Neuronal stem cell (in vitro differentiated cells): ENCODE results near the gene GALNTL6.

Experiments
- DNase-seq: peaks from one replicate; pipeline ENCODE4 v3.0.0-alpha.2; 2013; ENCODE audit warnings: low spot score
- H2AFZ ChIP-seq: one replicate; pipeline ENCODE4 v1.6.1; 2013; ENCODE audit warnings: mild to moderate bottlenecking, low read length, inconsistent platforms
- H2AK5ac ChIP-seq: 2 replicates; pipeline ENCODE4 v1.6.1; 2013; ENCODE audit warnings: low read depth, mild to moderate bottlenecking, inconsistent platforms, low read length, moderate library complexity, mixed read lengths
- H2BK120ac ChIP-seq: 2 replicates; pipeline ENCODE4 v1.6.1; 2013; ENCODE audit warnings: low read depth, mild to moderate bottlenecking, inconsistent platforms, low read length, moderate library complexity, mixed read lengths
- H2BK12ac ChIP-seq: one replicate; pipeline ENCODE4 v1.6.1; 2013; ENCODE audit warnings: low read length, inconsistent platforms
- H2BK15ac ChIP-seq: 2 replicates; pipeline ENCODE4 v1.6.1; 2013; ENCODE audit warnings: mild to moderate bottlenecking, low read length, inconsistent platforms, mixed read lengths
- H2BK5ac ChIP-seq: one replicate; pipeline ENCODE4 v1.6.1; 2013; ENCODE audit warnings: inconsistent platforms, mild to moderate bottlenecking, low read length, moderate library complexity
- H3K14ac ChIP-seq: one replicate; pipeline ENCODE4 v1.6.1; 2013; ENCODE audit warnings: low read length, inconsistent platforms
- H3K18ac ChIP-seq: 2 replicates; pipeline ENCODE4 v1.6.1; 2013; ENCODE audit warnings: low read length, inconsistent platforms
- H3K23ac ChIP-seq: 2 replicates; pipeline ENCODE4 v1.6.1; 2013; ENCODE audit warnings: low read depth, mild to moderate bottlenecking, mixed read lengths, low read length, inconsistent platforms; ENCODE audit not compliant: poor library complexity
- H3K27ac ChIP-seq: replicated peaks from 3 replicates; pipeline ENCODE4 v1.5.1; 2013; ENCODE audit warnings: low read length, inconsistent platforms
- H3K27me3 ChIP-seq, 3 experiments: 2 replicates each; pipeline ENCODE4 v1.6.1; 2013; ENCODE audit warnings: low read length in 3 of 3, mild to moderate bottlenecking in 2 of 3, inconsistent platforms in 1 of 3, low read depth in 1 of 3, mixed read lengths in 1 of 3, moderate library complexity in 1 of 3; ENCODE audit not compliant: control insufficient read depth in 3 of 3, insufficient read depth in 3 of 3
- H3K36me3 ChIP-seq, 2 donors: replicated peaks in 1 of 2; 2 replicates each; pipeline ENCODE4 v1.6.1; 2013; ENCODE audit warnings: low read length in 2 of 2; ENCODE audit not compliant: control insufficient read depth in 2 of 2, insufficient read depth in 2 of 2
- H3K4ac ChIP-seq: 2 replicates; pipeline ENCODE4 v1.6.1; 2013; ENCODE audit warnings: inconsistent platforms, mild to moderate bottlenecking, low read length, moderate library complexity
- H3K4me1 ChIP-seq, 2 donors: 1 replicate in 1 of 2; 2 replicates in 1 of 2; pipeline ENCODE4 v1.6.1; 2013; ENCODE audit warnings: low read length in 2 of 2, low read depth in 1 of 2; ENCODE audit not compliant: control insufficient read depth in 2 of 2, insufficient read depth in 1 of 2
- H3K4me2 ChIP-seq: one replicate; pipeline ENCODE4 v1.6.1; 2013; ENCODE audit warnings: mild to moderate bottlenecking, low read length, inconsistent platforms; ENCODE audit not compliant: insufficient read depth, poor library complexity, severe bottlenecking
- H3K4me3 ChIP-seq, 2 donors: 2 replicates each; pipeline ENCODE4 v1.5.1; 2013; ENCODE audit warnings: low read length in 2 of 2, mild to moderate bottlenecking in 2 of 2, inconsistent platforms in 1 of 2, moderate library complexity in 1 of 2
- H3K79me1 ChIP-seq: one replicate; pipeline ENCODE4 v1.6.1; 2013; ENCODE audit warnings: low read depth, mild to moderate bottlenecking, inconsistent platforms, low read length, moderate library complexity
- H3K9ac ChIP-seq: one replicate; pipeline ENCODE4 v1.6.1; 2013; ENCODE audit warnings: mild to moderate bottlenecking, low read depth, low read length, inconsistent platforms; ENCODE audit not compliant: poor library complexity
- H3K9me3 ChIP-seq, 2 donors: replicated peaks in 1 of 2; 2 replicates each; pipeline versions ENCODE3 to v1.6.1; 2013; ENCODE audit warnings: low read length in 2 of 2, mild to moderate bottlenecking in 2 of 2, inconsistent platforms in 1 of 2, low read depth in 1 of 2, mixed read lengths in 1 of 2, moderate library complexity in 1 of 2; ENCODE audit not compliant: control insufficient read depth in 2 of 2, insufficient read depth in 1 of 2
- H4K8ac ChIP-seq: one replicate; pipeline ENCODE4 v1.6.1; 2013; ENCODE audit warnings: low read depth, mild to moderate bottlenecking, inconsistent platforms, low read length, moderate library complexity
- H4K91ac ChIP-seq: one replicate; pipeline ENCODE4 v1.6.1; 2013; ENCODE audit warnings: low read length, low read depth, mild to moderate bottlenecking, inconsistent platforms; ENCODE audit not compliant: poor library complexity
- WGBS, 2 donors: extraction: QIAGEN DNeasy Blood & Tissue Kit; methylation state at CpG; one replicate each; pipeline ENCODE4 v1.1.7; 2013; ENCODE audit warnings: missing lambda C conversion rate in 2 of 2, mixed read lengths in 1 of 2; ENCODE audit not compliant: insufficient read length in 2 of 2, insufficient replicate concordance in 1 of 2; ENCODE audit errors: extremely low coverage in 2 of 2; 5-methylcytosine and 5-hydroxymethylcytosine counted together

Gene GALNTL6

GRCh38 chr4:172177382-172177781, 364.2 kb downstream of the GALNTL6 start:
- Histone ChIP-seq H3K27me3 (no peaks in the 10 kb centered on the region), H3K14ac (no peak overlapping the region), H3K27ac (no peak overlapping the region), H2AK5ac (no peak overlapping the region), H3K9ac (no peak overlapping the region), H3K4me3 (no peak overlapping the region), H3K4me1 (no peaks in the 10 kb centered on the region), H3K36me3 (no peaks in the 10 kb centered on the region), H2BK15ac (no peak overlapping the region), H4K91ac (no peak overlapping the region), H3K4ac (no peak overlapping the region), H3K79me1 (no peaks in the 10 kb centered on the region), H3K9me3 (no peaks in the 10 kb centered on the region), H2AFZ (no peak overlapping the region), H2BK120ac (no peak overlapping the region), H4K8ac (no peak overlapping the region), H3K18ac (no peak overlapping the region), H3K4me2 (no peak overlapping the region), H2BK12ac (no peak overlapping the region), H2BK5ac (no peak overlapping the region), H3K23ac (no peak overlapping the region)
- no peak for DNase-seq

- Histone ChIP-seq H3K9me3 (peaks cover 0 to 5% of the 10 kb centered on the region in 2 donors), H3K4me3 (no peak overlapping the region), H3K36me3 (no peaks in the 10 kb centered on the region), H3K18ac (no peak overlapping the region), H3K4me1 (no peaks in the 10 kb centered on the region), H3K4ac (no peak overlapping the region), H3K23ac (no peak overlapping the region), H4K91ac (no peak overlapping the region), H4K8ac (no peak overlapping the region), H3K27ac (no peak overlapping the region), H3K14ac (no peak overlapping the region), H2BK15ac (no peak overlapping the region), H3K9ac (no peak overlapping the region), H3K27me3 (no peaks in the 10 kb centered on the region), H2AFZ (peak overlapping the region; percentile 36), H2BK12ac (no peak overlapping the region), H3K4me2 (no peak overlapping the region), H2AK5ac (no peak overlapping the region), H3K79me1 (no peaks in the 10 kb centered on the region), H2BK120ac (no peak overlapping the region), H2BK5ac (no peak overlapping the region)
- WGBS, 2 donors: no CpG with 5 or more reads among the region's 6 CpGs
- no peak for DNase-seq
Observed at GRCh38 chr4:172188248-172188988, 375.2 kb downstream of the GALNTL6 start.

- Histone ChIP-seq H2AK5ac (no peak overlapping the region), H3K14ac (no peak overlapping the region)
Observed at GRCh38 chr4:172202480-172203076, 389.4 kb downstream of the GALNTL6 start.

DNA sequence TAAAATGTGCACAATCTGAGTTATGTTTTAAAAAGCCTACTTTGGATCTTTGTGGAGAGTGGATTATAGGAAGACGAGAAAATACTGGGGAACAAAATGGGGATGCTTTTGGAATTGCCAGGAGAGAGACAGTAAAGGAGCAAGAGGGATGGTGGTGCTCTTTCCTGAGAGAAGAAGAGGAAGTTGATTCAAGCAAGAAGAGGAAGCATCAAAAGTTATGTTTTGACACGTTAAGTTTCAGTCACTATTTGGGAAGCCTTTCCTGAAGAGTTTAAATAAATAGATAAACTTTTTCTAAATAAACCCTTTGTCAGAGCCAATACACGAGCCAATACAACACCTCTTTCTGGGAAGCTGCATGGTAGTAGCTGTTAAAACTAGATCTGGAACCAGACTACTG, 394.1 kb downstream of the GALNTL6 start:
- no peak overlapping the region for H2BK12ac ChIP-seq
- no peak overlapping the region for H2BK15ac ChIP-seq
- no peaks in the 10 kb centered on the region for H3K36me3 ChIP-seq
- no peak overlapping the region for H2BK5ac ChIP-seq
- H3K4me2 ChIP-seq: no peak overlapping the region
- H3K4me3 ChIP-seq: no peak overlapping the region
- no CpG with 5 or more reads among the region's 3 CpGs for WGBS, 2 donors
- H3K23ac ChIP-seq: no peak overlapping the region
- H2BK120ac ChIP-seq: no peak overlapping the region
- no peak overlapping the region for H3K9ac ChIP-seq
- H3K27me3 ChIP-seq: no peaks in the 10 kb centered on the region
- no peaks in the 10 kb centered on the region for H3K79me1 ChIP-seq
- H3K9me3 ChIP-seq: no peaks in the 10 kb centered on the region
- H4K91ac ChIP-seq: no peak overlapping the region
- H3K4me1 ChIP-seq: no peaks in the 10 kb centered on the region
- no peak overlapping the region for H2AK5ac ChIP-seq
- no peak overlapping the region for H3K18ac ChIP-seq
- H4K8ac ChIP-seq: no peak overlapping the region
- no peak overlapping the region for H2AFZ ChIP-seq
- no peak for DNase-seq
- H3K4ac ChIP-seq: no peak overlapping the region
- H3K14ac ChIP-seq: no peak overlapping the region
- H3K27ac ChIP-seq: no peak overlapping the region

More at GRCh38 chr4:172202480-172203076, 389.4 kb downstream of the GALNTL6 start:
- peak; percentile 21 for DNase-seq
- H3K4ac ChIP-seq: no peak overlapping the region
- H3K27ac ChIP-seq: no peak overlapping the region
- H2BK5ac ChIP-seq: no peak overlapping the region
- no peak overlapping the region for H3K23ac ChIP-seq
- no peak overlapping the region for H2BK12ac ChIP-seq
- H2AFZ ChIP-seq: no peak overlapping the region
- H3K4me3 ChIP-seq: no peak overlapping the region
- H3K79me1 ChIP-seq: no peaks in the 10 kb centered on the region
- H2BK120ac ChIP-seq: no peak overlapping the region
- no peak overlapping the region for H3K18ac ChIP-seq
- H3K9me3 ChIP-seq: no peaks in the 10 kb centered on the region
- no peaks in the 10 kb centered on the region for H3K36me3 ChIP-seq
- no peak overlapping the region for H3K9ac ChIP-seq
- H3K4me1 ChIP-seq: no peaks in the 10 kb centered on the region
- H4K91ac ChIP-seq: no peak overlapping the region
- no peaks in the 10 kb centered on the region for H3K27me3 ChIP-seq
- H3K4me2 ChIP-seq: no peak overlapping the region
- H2BK15ac ChIP-seq: no peak overlapping the region
- no peak overlapping the region for H4K8ac ChIP-seq
